Esophagus squamous epithelium (tissue), 4 donors: ENCODE measurements around the gene SRBD1.

Experiments used
- POLR2A ChIP-seq, 4 donors: fragments of 450-650 bp; IDR thresholded peaks; one replicate each; pipeline ENCODE4 v1.6.1; 2017; ENCODE audit warnings: antibody characterized with exemption in 4 of 4, mild to moderate bottlenecking in 4 of 4, moderate library complexity in 3 of 4
- TF ChIP-seq, protein P1 (sequence below), 6 experiments: fragments of 450-650 bp in 4 of 6; fragments of 200-600 bp in 2 of 6; sonication (generic) in 2 of 6; IDR thresholded peaks; one replicate each; pipeline ENCODE4 v1.5.1; 2016 to 2019; ENCODE audit warnings: antibody characterized with exemption in 6 of 6, mild to moderate bottlenecking in 4 of 6, moderate library complexity in 4 of 6

DNA sequence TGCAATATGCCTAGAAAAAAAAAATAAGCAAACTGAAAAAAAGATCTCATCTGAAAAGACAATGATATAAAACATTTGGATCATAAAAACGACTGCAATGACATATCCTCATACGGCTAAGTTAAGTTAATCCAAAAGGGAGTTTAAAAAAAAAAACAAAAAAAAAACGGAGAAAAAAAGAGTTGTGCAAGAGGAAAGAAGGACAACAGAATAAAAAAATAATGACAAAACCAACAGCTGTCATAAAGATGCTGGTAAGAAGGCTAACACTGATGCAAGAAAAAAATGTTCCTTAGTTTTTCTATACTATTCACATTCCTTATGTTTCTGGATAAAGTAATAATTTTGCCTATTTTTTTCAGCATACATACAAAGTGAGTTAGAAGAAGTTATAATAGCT, 192.5 kb downstream of the SRBD1 start:
- TF ChIP-seq, protein P1, sequence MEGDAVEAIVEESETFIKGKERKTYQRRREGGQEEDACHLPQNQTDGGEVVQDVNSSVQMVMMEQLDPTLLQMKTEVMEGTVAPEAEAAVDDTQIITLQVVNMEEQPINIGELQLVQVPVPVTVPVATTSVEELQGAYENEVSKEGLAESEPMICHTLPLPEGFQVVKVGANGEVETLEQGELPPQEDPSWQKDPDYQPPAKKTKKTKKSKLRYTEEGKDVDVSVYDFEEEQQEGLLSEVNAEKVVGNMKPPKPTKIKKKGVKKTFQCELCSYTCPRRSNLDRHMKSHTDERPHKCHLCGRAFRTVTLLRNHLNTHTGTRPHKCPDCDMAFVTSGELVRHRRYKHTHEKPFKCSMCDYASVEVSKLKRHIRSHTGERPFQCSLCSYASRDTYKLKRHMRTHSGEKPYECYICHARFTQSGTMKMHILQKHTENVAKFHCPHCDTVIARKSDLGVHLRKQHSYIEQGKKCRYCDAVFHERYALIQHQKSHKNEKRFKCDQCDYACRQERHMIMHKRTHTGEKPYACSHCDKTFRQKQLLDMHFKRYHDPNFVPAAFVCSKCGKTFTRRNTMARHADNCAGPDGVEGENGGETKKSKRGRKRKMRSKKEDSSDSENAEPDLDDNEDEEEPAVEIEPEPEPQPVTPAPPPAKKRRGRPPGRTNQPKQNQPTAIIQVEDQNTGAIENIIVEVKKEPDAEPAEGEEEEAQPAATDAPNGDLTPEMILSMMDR (IDR thresholded peaks at IDR 0.05), result no peak
- no peak for TF ChIP-seq POLR2A (IDR thresholded peaks at IDR 0.05)
